A673 (cell line): ENCODE results near the gene GPD1L.

Experiments used
- CTCF ChIP-seq: fragments of 300-800, 200-600 bp; sonication (generic); conservative IDR thresholded peaks from 2 replicates; pipeline ENCODE4 v1.5.1; 2017; ENCODE audit warnings: low read depth, mild to moderate bottlenecking, antibody characterized with exemption, low read length, moderate library complexity, mixed read lengths
- EZH2 ChIP-seq: fragments of 200-600 bp; sonication (generic); IDR thresholded peaks from 2 replicates; pipeline ENCODE4 v1.6.1; 2017; ENCODE audit warnings: borderline replicate concordance, low read depth, mild to moderate bottlenecking, mixed read lengths, antibody characterized with exemption, low read length; ENCODE audit not compliant: poor library complexity, severe bottlenecking

- TF ChIP-seq CTCF (no peak), EZH2 (no peak)
Observed at GRCh38 chr3:32109256-32109655, 2.8 kb downstream of the GPD1L start.
